KG1 (cell line): ENCODE data around the gene IL12RB1.

Source experiments
- DNase-seq: peaks from one replicate; lab custom pipeline; 2025; lab: John Stamatoyannopoulos, UW

Gene IL12RB1

DNA sequence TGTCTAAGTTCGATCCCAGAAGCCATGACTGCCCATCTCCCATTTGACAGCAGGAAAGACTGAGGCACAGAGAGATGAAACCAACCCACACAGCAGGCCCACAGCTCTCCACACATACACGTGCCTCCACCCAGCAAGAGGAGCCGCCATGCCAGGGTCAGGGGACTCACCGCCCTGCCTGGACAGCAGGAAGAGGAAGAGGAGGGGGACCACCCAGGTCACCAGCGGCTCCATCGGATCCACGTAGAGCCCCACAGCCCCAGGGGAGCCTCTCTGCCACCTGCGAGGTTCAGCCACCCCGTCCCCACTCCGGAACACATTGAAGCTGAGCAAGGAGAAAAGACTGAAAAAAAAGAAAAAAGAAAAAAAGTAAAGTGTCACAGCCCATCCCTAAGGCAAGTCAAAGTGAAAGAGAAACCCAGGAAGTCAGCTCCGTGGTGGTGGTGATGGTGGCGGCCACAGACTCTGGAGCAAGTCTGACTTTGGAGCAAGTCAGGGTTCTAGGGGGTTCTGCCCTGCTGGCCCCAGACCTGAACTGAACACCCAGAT is at the start of gene IL12RB1:
Gene IL12RB1 (minus strand): TSS at position 345 of the 549 bp plus-strand sequence. CDS start 111 bp downstream, at position 234.
- no peak for DNase-seq

- DNase-seq = no peak
These were observed 49.2 kb upstream of the IL12RB1 start for GRCh38 chr19:18135712-18136584.

GRCh38 chr19:18131841-18132596 is 45.3 kb upstream of the IL12RB1 start:
- no peak for DNase-seq

- DNase-seq = no peak
These were observed 43.9 kb upstream of the IL12RB1 start for GRCh38 chr19:18130523-18131242.

GRCh38 chr19:18128805-18129204 is 42.1 kb upstream of the IL12RB1 start:
- DNase-seq = no peak

DNA sequence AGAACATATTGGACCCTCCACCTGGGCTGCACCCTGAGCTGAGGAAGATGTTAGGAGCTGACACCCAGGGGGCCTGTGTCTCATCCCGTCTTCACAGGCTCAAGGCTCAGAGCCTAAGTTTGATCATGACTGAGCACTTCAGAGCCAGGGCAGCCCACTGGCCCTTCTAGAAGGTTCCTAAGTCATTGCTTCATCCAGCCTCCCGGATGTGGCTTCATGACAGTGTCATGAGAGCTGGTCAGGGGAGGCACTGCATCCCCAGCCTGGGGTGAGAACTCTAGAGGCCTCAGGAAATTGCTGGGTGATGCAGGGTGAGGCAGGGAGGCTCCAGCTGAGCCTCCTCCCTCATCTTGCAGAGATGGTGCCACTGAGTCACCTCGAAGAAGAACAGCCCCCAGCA is 41.3 kb upstream of the IL12RB1 start:
- DNase-seq = no peak

DNA sequence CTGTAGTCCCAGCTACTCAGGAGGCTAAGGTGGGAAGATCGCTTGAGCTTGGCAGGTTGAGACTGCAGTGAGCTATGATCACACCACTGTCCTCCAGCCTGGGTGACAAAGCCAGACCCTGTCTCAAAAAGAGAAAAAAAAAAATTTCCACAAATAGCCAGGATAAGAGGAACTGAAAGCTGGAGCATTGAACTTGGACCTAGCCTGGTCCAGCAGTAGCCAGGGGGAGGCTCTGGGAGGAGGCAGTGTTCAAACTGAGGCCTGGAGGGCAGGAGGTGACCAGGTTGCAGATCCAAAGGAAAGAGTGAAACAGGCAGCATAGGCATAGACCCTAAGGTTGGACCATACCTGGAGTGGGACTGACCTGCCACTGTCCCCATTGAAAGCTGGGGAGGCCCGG is 39.4 kb upstream of the IL12RB1 start:
- no peak for DNase-seq

DNA sequence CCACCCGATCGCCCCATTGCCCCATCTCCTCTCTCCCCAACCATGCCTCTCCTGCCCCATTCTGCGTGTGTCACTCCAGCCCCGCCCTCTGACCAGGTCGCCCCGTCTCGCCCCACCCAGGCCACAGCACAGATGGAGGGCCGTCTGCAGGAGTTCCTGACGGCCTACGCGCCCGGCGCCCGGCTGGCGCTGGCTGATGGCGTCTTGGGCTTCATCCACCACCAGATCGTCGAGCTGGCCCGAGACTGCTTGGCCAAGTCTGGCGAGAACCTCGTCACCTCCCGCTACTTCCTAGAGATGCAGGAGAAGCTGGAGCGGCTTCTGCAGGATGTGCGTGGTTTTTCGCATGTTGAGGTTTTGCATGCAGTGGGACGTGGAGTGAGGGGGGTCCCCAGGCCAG is 37.1 kb upstream of the IL12RB1 start:
- DNase-seq = no peak

- no peak for DNase-seq
These were observed 36.4 kb upstream of the IL12RB1 start for GRCh38 chr19:18122860-18123795.

- DNase-seq = no peak
These were observed 35.7 kb upstream of the IL12RB1 start for GRCh38 chr19:18122424-18122823.

DNA sequence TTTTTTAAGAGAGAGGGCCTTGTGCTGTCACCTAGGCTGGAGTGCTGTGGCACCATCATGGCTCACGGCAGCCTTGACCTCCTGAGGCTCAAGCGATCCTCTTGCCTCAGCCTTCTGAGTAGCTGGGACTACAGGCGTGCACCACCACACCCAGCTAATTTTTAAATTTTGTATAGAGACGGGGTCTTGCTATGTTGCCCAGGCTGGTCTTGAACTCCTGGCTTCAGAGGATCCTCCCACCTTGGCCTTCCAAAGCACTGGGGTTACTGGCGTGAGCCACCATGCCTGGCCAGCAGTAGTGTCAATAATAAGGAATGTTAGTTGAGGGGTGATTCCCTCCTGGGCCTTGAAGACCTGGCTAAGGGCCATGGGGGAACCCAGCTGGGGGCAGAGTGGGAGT is 34.4 kb upstream of the IL12RB1 start:
- no peak for DNase-seq

- no peak for DNase-seq
These were observed 33.4 kb upstream of the IL12RB1 start for GRCh38 chr19:18120127-18120526.

DNA sequence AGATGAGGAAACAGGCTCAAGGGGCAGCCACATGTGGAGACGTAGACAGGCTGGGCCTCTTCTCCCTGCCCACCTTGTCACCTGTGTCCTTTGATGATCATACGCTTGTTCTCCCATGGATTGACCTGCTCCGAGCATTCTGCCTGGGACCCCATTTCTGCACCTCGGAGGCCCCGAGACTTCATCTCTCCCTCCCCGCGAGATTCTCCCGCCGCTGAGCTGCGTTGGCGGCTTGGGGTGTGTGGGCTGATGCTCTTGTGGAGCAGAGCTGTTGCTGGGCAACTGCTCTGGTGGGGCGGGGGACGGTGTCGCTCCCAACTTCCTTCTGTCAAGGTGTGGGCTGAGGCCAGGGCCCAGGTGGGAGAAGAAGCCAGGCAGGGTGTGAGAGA is 33.0 kb upstream of the IL12RB1 start:
- DNase-seq = no peak

GRCh38 chr19:18119013-18119716 is 32.4 kb upstream of the IL12RB1 start:
- no peak for DNase-seq

GRCh38 chr19:18118420-18119012 is 31.8 kb upstream of the IL12RB1 start:
- DNase-seq = no peak

DNA sequence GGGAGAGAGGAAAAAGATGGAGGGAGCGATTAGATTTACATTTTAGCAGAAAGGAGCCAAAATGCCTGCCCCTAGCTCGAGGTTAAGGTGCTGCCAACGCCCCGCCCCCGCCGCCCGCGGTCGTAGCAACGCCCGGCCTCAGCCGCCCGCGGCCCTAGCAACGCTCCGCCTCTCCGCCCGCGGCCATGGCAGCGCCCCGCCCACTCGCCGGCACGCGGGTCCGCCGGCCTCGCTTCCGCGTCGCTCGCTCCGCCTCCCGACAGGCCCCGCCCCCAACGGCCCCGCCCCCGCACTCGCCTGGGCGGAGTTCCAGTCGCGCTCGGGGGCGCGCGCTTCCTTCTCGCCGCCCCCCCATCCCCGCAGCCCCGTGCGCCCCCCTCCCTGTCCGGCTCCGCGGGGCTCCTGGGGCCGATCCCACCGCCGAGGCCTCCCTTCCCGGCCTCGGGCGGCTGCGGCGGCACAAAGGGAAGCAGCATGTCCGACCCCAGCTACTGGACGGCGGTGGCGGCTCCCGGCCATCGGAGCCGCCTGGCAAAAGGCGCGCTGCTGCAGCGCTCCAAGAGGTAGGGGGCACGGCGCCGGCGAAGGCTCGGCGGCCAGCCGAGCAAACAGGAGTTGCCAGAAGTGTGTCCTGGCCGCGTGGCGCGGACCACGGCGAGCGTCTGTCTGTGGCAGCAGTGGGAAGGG is 31.1 kb upstream of the IL12RB1 start:
- DNase-seq = peak; percentile 66

DNA sequence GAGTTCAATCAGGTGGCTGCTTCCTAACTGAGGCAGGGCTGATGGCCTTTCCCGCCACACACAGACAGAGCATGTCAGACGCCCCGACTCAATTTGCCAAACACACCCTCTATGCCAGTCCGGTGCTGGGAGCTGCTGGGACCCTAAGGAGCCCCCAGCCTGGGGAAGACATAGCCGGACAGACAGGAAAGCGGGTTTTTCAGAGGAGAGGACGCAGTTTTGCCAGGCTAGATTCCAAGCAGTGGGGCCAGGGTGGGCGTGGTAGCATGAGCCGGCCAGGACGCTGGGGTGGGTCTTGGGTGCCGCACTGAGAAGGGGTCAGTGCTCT is 30.6 kb upstream of the IL12RB1 start:
- DNase-seq = no peak

- no peak for DNase-seq
These were observed 27.7 kb upstream of the IL12RB1 start for GRCh38 chr19:18114483-18114882.

DNA sequence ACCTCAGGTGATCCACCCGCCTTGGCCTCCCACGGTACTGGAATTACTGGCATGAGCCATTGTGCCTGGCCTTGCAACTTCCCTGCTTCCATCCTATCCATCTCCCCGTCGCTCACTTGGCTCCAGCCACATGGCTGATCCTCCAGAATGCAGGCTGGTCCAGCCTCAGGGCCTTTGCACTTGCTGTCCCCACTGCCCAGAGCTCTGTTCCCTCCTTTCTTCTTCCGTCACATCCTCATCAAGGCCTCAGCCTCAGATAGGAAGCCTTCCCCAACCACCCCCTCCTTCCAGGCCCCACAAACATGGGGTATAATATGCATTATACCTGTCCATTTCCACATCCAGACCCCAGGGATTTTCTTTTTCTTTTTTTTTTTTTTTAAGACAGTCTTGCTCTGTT is 27.1 kb upstream of the IL12RB1 start:
- no peak for DNase-seq
